SK-N-SH treated with all-trans-retinoic acid at 6 μM for 48 hours (cell line): Measurements from ENCODE around the gene PAPPA.

Experiments used
- ARNTL ChIP-seq: fragments of 450-650 bp; formaldehyde crosslinking; IDR thresholded peaks from 2 replicates; pipeline ENCODE4 v1.5.0; 2020; ENCODE audit warnings: low read depth, mild to moderate bottlenecking, moderate library complexity, borderline replicate concordance
- CSDC2 ChIP-seq: fragments of 250-450 bp; sonication (Bioruptor Pico); IDR thresholded peaks from 2 replicates; pipeline ENCODE4 v1.5.0; 2020; ENCODE audit warnings: mild to moderate bottlenecking, moderate library complexity
- CSRNP3 ChIP-seq: fragments of 250-450 bp; sonication (Bioruptor Pico); IDR thresholded peaks from 2 replicates; pipeline ENCODE4 v1.5.1; 2021; ENCODE audit warnings: mild to moderate bottlenecking, moderate library complexity
- POU6F1 ChIP-seq: fragments of 250-450 bp; sonication (Bioruptor Pico); IDR thresholded peaks from 2 replicates; pipeline ENCODE4 v1.8.0; 2021; ENCODE audit warnings: low read depth, mild to moderate bottlenecking, moderate library complexity, borderline replicate concordance
- TOX ChIP-seq: fragments of 250-450 bp; sonication (Bioruptor Pico); IDR thresholded peaks from 2 replicates; pipeline ENCODE4 v1.8.0; 2021; ENCODE audit warnings: mild to moderate bottlenecking, moderate library complexity, borderline replicate concordance
- ZNF8 ChIP-seq: fragments of 450-650 bp; formaldehyde crosslinking; IDR thresholded peaks from 2 replicates; pipeline ENCODE4 v1.5.0; 2020; ENCODE audit warnings: mild to moderate bottlenecking, moderate library complexity

GRCh38 chr9:116154976-116155697, 1.5 kb downstream of the PAPPA start:
- no peak for TF ChIP-seq CSDC2
- no peak for TF ChIP-seq ZNF8 (CRISPR knock-in tag)
- TF ChIP-seq CSRNP3 (CRISPR knock-in tag) = no peak
- no peak for TF ChIP-seq TOX
- no peak for TF ChIP-seq POU6F1 (CRISPR knock-in tag)
- no peak for TF ChIP-seq ARNTL (CRISPR knock-in tag)
